Measurements from ENCODE around the gene CGB8. TPM values are rescaled to one million over a fixed set of nuclear protein-coding genes. Genes with fewer than 3 reads are reported as not detected.

Gene CGB8
- total and polyA plus RNA-seq, 2 of the 8 experiments (the other 6 are each of a cell fraction or from before 2014, with no cell fraction given) = 0.09 TPM; not detected in 1

- no peak for TF ChIP-seq TAF1 (IDR thresholded peaks at IDR 0.05; ENCODE audit: low read depth, low read length)
- no peak for TF ChIP-seq CBX8 (IDR thresholded peaks at IDR 0.05; ENCODE audit: borderline replicate concordance, low read depth, low read length)
- no peak for TF ChIP-seq BACH1 (IDR thresholded peaks at IDR 0.05; ENCODE audit: low read length)
- no peak for TF ChIP-seq PHF8 (conservative IDR thresholded peaks at IDR 0.05; ENCODE audit: low read depth, low read length)
Measured at GRCh38 chr19:49014123-49014869, 34.6 kb downstream of the CGB8 start (continued).

Data from H1 (cell line).